Ovary (tissue), 9 donors: ENCODE results near the gene ABCA13. TPM values are rescaled to one million over a fixed set of nuclear protein-coding genes. Genes with fewer than 3 reads are reported as not detected.

Source experiments
- DNase-seq, 5 donors: peaks; one replicate each; pipeline ENCODE4 v3.0.0-alpha.2; 2019 to 2020
- H3K27ac ChIP-seq, 2 donors: fragments of 200-600 bp; one replicate each; pipeline versions ENCODE4 v1.5.1 to v1.8.0; 2019 to 2022
- H3K27me3 ChIP-seq: fragments of 200-600 bp; one replicate; pipeline ENCODE4 v1.8.0; 2022
- H3K36me3 ChIP-seq: fragments of 200-600 bp; sonication (generic); one replicate; pipeline ENCODE4 v1.5.1; 2019
- H3K4me1 ChIP-seq: one replicate; pipeline ENCODE4 v1.8.1; 2013; ENCODE audit warnings: mild to moderate bottlenecking, moderate library complexity; ENCODE audit not compliant: insufficient read depth
- H3K4me3 ChIP-seq: fragments of 200-600 bp; sonication (generic); one replicate; pipeline ENCODE4 v1.5.1; 2017
- H3K9me3 ChIP-seq, 2 donors: fragments of 200-600 bp in 1 of 2; sonication (generic) in 1 of 2; one replicate each; pipeline versions ENCODE4 v1.5.1 to v1.8.1; 2013 to 2019; ENCODE audit warnings: mild to moderate bottlenecking in 1 of 2, moderate library complexity in 1 of 2
- EP300 ChIP-seq: sonication (generic); formaldehyde crosslinking; IDR thresholded peaks from one replicate; pipeline ENCODE4 v1.6.1; 2017; ENCODE audit warnings: antibody characterized with exemption
- POLR2A ChIP-seq: fragments of 450-650 bp; IDR thresholded peaks from one replicate; pipeline ENCODE4 v1.6.1; 2017; ENCODE audit warnings: antibody characterized with exemption, mild to moderate bottlenecking, moderate library complexity
- WGBS, 3 donors: extraction: QIAGEN DNeasy Blood & Tissue Kit in 1 of 3; methylation state at CpG; one replicate each; pipeline versions ENCODE4 v1.1.5 to v1.1.7; 2013 to 2017; 5-methylcytosine and 5-hydroxymethylcytosine counted together
- intact Hi-C, 4 donors: fragments of 100-400 bp; cut with DNase I; formaldehyde crosslinking; loops; one replicate each; pipeline versions ENCODE4 v1.11.0 to v1.15.1; 2022 to 2023
- polyA plus RNA-seq, 2 donors: library from polyadenylated mRNA; stranded (reverse); fragments of 200-250 nt in 1 of 2; fragments of 350-450 nt in 1 of 2; fragmentation: Illumina TruSeq in 1 of 2; extraction: RNeasy Lipid Tissue Mini Kit (QIAGEN cat#74804) in 1 of 2; gene quantifications; one replicate each; pipeline ENCODE4 v1.2.3, GENCODE V29; 2013 to 2014
- total RNA-seq, 7 donors: library from RNA; depleted of rRNA in 2 of 7; stranded (reverse); fragments of >200 nt in 2 of 7; fragmentation: NEBNext Ultra II Directional in 3 of 7; extraction: Animal tissue kit (Norgen Biotek cat#: 25700) in 3 of 7; gene quantifications; one replicate each; pipeline versions ENCODE4 v1.1.0 to v1.2.4, GENCODE V29; 2016 to 2023
- TF ChIP-seq, protein P1 (sequence below), 3 donors: fragments of 450-650 bp in 2 of 3; fragments of 200-600 bp in 1 of 3; IDR thresholded peaks; one replicate each; pipeline versions ENCODE4 v1.5.1 to v1.8.0; 2016 to 2022; ENCODE audit warnings: antibody characterized with exemption in 3 of 3, mild to moderate bottlenecking in 1 of 3
- donor health status: DM: no; HTN: no; CAD: no; lungs with moderate emphysema.
- donor health status: DM: no; HTN: no; CAD: no.
- donor health status: Bipolar disorder and iron deficiency.
- donor health status: DM: yes; HTN: yes; CAD: no.
- donor health status: DM: no; HTN: no; CAD: no.
- donor health status: DM: yes; HTN: yes; CAD: no.

Gene ABCA13
- total and polyA plus RNA-seq, 9 donors, result 0.02 to 4.1 (median 0.20) TPM

DNA sequence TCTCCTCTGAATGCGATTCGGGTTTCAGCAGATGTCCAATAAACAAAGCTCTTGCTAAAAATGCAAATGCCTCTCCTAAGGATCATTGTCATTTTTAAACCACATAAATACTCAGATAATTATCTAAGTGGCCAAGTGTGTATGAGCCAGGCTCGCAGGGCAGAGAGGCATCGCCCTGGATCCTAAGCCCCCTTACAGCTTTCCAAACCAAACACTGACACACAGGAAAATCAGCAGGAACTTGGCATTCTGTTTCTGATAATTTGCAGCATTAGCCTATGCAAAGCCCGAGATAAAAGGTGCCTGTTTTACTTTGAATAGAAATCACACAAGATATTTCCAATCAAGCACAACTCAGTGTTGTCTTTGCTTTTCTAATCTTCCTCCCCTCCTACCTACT lies 134.4 kb downstream of the ABCA13 start:
- TF ChIP-seq EP300, result no peak
- TF ChIP-seq, protein P1, sequence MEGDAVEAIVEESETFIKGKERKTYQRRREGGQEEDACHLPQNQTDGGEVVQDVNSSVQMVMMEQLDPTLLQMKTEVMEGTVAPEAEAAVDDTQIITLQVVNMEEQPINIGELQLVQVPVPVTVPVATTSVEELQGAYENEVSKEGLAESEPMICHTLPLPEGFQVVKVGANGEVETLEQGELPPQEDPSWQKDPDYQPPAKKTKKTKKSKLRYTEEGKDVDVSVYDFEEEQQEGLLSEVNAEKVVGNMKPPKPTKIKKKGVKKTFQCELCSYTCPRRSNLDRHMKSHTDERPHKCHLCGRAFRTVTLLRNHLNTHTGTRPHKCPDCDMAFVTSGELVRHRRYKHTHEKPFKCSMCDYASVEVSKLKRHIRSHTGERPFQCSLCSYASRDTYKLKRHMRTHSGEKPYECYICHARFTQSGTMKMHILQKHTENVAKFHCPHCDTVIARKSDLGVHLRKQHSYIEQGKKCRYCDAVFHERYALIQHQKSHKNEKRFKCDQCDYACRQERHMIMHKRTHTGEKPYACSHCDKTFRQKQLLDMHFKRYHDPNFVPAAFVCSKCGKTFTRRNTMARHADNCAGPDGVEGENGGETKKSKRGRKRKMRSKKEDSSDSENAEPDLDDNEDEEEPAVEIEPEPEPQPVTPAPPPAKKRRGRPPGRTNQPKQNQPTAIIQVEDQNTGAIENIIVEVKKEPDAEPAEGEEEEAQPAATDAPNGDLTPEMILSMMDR (IDR thresholded peaks at IDR 0.05), result no peak
- no peak for TF ChIP-seq POLR2A
- DNase-seq, result no peak
- Histone ChIP-seq H3K36me3 (no peaks in the 10 kb centered on the region), H3K9me3 (no peaks in the 10 kb centered on the region), H3K4me1 (no peaks in the 10 kb centered on the region), H3K27me3 (no peaks in the 10 kb centered on the region), H3K4me3 (no peak overlapping the region), H3K27ac (no peak overlapping the region)
- WGBS, 3 donors, result 57 to 66% (median 62%) methylated on average over 5 of the region's 5 CpGs
- intact Hi-C loops, result no loop called here

DNA sequence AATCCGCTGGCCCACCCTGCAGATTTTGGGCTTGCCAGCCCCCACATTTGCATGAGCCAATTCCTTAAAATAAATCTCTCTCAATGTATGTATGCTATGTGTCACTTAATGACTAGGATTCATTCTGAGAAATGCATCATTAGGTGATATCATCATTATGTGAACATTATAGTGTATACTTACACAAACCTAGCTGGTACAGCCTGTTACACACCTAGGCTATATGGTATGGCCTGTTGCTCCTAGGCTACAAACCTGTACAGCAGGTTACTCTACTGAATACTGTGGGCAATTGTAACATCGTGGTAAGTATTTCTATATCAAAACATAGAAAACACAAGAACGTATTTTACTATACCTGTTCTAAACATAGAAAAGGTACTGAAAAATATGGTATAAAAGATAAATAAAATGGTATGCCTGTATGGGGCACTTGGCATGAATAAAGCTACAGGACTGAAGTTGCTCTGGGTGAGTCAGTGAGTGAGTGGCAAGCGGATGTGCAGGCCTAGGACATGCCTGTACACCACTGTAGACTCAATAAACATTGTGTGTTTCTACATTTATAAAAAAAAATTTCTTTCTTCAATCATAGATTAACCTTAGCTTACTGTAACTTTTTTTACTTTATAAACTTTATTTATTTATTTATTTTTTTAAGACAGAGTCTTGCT lies 135.9 kb downstream of the ABCA13 start:
- 74 to 93% (median 92%) methylated on average over 4 of the region's 4 CpGs for WGBS, 3 donors
- Histone ChIP-seq H3K27ac (no peak overlapping the region), H3K9me3 (no peaks in the 10 kb centered on the region), H3K4me1 (no peaks in the 10 kb centered on the region), H3K27me3 (no peaks in the 10 kb centered on the region), H3K36me3 (no peaks in the 10 kb centered on the region), H3K4me3 (no peak overlapping the region)
- DNase-seq, result no peak
- TF ChIP-seq EP300 (no peak), POLR2A (no peak)
- TF ChIP-seq, protein P1 (IDR thresholded peaks at IDR 0.05), result no peak
- intact Hi-C loops, result no loop called here

DNA sequence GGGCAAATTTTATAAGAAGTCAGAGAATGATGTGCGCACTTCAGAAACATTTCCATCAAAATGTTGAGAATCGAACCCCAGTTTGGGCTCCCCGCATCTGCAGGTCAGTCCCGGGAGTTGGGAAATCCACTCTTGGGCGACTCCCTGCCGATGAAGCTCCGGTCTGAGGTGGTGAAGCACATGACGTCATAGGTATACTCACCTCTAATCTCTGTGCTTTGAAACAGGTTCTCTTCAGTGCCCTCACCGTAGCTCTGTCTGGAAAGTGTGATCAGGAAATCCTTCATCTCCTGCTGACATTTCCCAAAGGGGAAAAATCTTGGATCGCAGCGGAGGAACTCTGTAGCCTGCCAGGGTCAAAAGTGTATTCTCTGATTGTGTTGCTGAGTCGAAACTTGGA lies 138.5 kb downstream of the ABCA13 start:
- intact Hi-C loops, result loop anchor here in 1 of 4 donors (10.0 kb wide), 1 partner anchor 1535 kb away; no protein-coding TSS in a partner anchor

DNA sequence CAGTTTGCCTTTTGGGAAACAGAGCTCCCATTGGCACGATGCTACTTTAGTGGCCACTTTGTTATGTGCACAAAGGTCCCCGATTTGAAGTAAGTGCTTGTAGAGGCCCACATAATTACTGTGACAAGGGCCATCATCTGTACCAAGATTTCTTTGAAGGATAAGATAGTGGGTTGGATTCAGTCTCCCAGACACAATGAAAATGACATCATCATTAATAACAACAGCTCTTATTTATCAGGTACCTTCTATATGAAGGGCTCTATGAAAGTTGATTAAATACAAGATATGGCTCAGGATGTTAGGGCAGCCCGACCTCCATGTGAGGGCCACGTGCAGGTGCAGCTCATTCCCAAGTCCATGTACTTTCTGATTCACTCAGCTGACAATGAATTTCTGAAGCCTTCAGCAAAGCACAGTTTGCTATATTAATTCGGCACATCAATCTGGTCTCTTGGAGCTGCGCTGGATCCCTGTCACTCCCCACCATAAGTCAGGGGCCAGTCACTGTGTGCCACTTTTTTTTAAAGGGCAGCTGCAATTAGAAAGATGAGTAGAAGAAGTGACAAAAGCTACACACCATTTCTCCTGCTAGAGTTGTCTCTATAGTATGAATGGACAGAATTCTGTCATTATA lies 140.3 kb downstream of the ABCA13 start:
- H3K27me3 ChIP-seq, result no peaks in the 10 kb centered on the region
- intact Hi-C loops, result loop anchor here in 1 of 4 donors (10.0 kb wide), 1 partner anchor 1533 kb away; no protein-coding TSS in a partner anchor
- DNase-seq, result no peak
- H3K9me3 ChIP-seq, result no peaks in the 10 kb centered on the region
- no peak for TF ChIP-seq EP300
- WGBS, 3 donors, result 84 to 88% (median 85%) methylated on average over 6 of the region's 6 CpGs
- no peak overlapping the region for H3K27ac ChIP-seq
- no peaks in the 10 kb centered on the region for H3K4me1 ChIP-seq
- no peaks in the 10 kb centered on the region for H3K36me3 ChIP-seq
- no peak overlapping the region for H3K4me3 ChIP-seq

More for the DNA sequence above, 138.5 kb downstream of the ABCA13 start:
- Histone ChIP-seq H3K4me1 (no peaks in the 10 kb centered on the region), H3K36me3 (no peaks in the 10 kb centered on the region), H3K27ac (no peak overlapping the region), H3K9me3 (no peaks in the 10 kb centered on the region), H3K27me3 (no peaks in the 10 kb centered on the region), H3K4me3 (no peak overlapping the region)
- whole genome bisulfite sequencing, 3 donors, result 85 to 88% (median 87%) methylated on average over 12 of the region's 12 CpGs
- no peak for DNase-seq
- TF ChIP-seq, protein P1 (IDR thresholded peaks at IDR 0.05), result no peak
- no peak for TF ChIP-seq POLR2A
- TF ChIP-seq EP300, result no peak

DNA sequence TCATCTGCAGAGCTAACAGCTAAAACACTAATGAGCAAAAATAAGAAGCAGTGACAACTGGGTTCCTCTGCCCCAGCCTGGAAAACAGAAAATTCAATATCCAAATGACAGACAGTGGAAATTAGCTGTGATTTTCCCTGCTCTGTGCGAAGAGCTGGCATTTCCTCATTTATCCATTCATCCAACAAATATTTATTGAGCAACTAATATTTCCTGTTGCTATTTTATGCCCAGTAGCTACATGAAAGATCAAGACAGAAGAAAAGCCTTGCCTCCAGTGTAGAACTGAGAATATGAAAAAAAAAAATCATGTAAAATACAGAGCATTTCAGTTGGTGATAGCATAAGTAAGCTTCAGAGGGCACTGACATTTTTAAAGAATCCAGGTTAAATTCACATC lies 140.9 kb downstream of the ABCA13 start:
- TF ChIP-seq, protein P1 (IDR thresholded peaks at IDR 0.05), result no peak
- no peak for TF ChIP-seq POLR2A
- no peak for TF ChIP-seq EP300
- WGBS, 3 donors, result 85 to 93% (median 90%) methylated on average over 1 of the region's 1 CpG

More for the DNA sequence above, 140.9 kb downstream of the ABCA13 start:
- no peak for DNase-seq
- Histone ChIP-seq H3K27ac (no peak overlapping the region), H3K4me3 (no peak overlapping the region), H3K27me3 (no peaks in the 10 kb centered on the region), H3K4me1 (no peaks in the 10 kb centered on the region), H3K9me3 (no peaks in the 10 kb centered on the region), H3K36me3 (no peaks in the 10 kb centered on the region)
- intact Hi-C loops, result loop anchor here in 1 of 4 donors (10.0 kb wide), 1 partner anchor 1533 kb away; no protein-coding TSS in a partner anchor
